ENCODE data around the gene CHCHD2. TPM values are rescaled to one million over a fixed set of nuclear protein-coding genes. Genes with fewer than 3 reads are reported as not detected.

Gene CHCHD2, protein sequence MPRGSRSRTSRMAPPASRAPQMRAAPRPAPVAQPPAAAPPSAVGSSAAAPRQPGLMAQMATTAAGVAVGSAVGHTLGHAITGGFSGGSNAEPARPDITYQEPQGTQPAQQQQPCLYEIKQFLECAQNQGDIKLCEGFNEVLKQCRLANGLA
- 815 and 824 TPM in 2 replicates for total RNA-seq

DNA sequence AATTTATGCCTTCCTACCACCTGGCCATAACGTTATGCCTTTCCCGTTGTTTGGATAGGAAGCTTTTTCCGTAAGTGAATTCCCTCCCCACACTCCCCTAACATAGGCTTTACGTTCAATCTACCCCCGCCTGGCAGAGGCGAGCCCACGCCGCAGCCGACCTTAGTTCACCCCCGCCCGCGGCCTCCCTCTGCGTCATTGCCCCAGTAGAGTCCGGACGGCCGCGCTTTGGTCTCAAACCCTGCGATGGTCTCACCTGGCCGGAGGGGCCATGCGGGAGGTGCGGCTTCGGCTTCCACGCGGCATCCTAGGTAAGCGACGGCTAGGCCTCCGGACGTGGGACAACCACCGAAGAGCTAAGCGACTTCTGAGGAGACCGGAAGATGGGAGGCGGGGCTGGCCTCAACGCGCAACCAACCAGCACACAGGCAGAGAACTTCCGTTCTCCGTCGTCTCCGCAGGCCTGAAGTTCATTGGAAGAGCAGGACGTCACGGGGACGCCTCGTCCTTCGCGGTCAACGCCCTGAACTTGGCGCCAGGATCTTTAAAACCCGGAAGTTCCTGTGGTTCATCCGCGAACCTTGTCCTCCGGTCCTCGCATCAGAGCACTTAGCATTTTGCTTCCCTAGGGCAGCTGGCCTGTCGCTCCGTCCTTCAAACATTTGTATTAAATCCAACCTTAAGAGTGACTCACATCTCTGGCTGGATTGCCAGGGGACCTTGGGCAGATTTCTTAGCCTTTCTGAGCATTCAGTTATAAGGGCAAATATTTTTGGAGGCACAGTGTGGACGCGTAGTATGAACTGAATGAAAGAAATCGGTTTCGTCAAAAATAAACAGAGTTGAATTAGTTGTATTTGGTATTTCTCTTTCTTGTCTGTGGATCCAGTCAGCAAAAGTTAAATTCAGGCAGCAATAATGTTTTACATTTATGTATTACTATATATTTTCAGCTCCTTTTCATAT lies at the start of gene CHCHD2:
TSS of gene CHCHD2 (minus strand) at position 369 of the 966 bp plus-strand sequence. CDS start at position 306, 63 bp downstream.

DNA sequence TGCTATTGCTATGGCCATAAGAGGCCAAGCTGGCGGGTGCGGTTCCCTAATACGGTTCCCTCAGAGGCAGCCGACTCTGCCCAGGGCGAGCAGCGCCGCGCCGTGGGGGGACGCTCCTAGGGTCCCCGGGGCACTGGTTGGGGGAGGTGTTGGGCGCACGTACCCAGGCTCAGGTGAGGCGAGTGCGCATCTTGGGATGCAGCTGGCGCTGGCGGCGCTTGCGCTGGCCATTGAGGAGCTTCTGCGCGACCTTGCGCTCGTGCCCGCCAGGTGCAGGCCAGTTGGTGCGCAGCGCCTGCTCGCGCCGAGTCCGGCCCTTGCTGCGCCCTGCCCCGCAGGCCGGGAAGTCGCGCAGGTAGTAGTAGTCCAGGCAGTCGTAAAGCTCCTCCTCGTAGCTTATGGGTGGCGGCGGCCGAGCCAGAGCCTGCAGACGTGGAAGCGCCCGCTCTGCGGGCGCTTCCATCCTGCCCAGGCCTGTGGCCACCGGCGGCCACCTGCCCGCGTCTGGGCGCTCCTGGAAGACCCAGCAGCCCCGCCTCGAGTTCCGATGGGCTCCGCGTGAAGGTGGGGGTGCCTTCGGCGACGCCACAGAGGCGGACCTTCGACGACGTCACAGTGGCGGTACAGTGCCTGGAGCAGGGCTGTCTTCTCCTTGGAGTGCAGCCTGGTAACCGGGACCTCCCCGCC lies 9.7 kb upstream of the CHCHD2 start, which contains the start of gene NUPR2:
TSS of gene NUPR2 (minus strand) at position 566 of the 687 bp plus-strand sequence. CDS start at position 463, 103 bp downstream.

DNA sequence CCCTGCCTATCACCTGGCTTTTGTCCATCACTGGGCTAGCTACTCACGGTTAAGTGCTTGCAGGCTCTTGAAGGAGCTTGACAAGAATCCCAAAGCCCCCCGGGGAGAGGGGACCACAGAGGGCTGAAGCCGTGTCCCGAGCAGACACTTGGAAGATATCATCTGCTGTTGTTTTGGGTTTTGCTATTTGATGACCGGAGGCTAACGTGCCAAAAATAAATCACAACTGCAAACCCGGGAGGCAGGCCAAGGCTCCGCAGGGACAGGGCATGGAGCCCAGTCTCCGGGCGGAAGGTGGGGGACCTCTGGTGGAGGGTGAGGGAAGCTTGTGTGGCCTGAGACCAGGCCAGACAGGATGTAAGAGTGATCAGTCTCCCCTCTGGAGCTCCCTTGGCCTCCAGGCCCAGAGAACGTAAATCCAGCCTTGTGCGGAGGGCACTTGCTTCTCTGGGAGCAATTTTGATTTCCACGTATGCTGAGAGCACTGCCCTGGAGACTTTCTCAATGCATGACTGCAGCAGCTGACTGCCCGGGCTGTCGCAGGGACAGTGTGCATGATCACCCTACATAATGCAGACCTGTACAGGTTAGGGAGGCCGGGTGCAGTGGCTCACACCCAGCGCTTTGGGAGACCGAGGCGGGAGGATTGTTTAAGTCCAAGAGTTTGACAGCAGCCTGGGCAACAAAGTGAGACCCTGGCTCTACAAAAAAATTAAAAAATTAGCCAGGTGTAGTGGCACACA lies 13.3 kb downstream of the CHCHD2 start, which contains the start of gene PHKG1:
TSS of gene PHKG1 (minus strand) at position 164 of the 743 bp plus-strand sequence. CDS start 4,011 bp downstream, outside the sequence.

DNA sequence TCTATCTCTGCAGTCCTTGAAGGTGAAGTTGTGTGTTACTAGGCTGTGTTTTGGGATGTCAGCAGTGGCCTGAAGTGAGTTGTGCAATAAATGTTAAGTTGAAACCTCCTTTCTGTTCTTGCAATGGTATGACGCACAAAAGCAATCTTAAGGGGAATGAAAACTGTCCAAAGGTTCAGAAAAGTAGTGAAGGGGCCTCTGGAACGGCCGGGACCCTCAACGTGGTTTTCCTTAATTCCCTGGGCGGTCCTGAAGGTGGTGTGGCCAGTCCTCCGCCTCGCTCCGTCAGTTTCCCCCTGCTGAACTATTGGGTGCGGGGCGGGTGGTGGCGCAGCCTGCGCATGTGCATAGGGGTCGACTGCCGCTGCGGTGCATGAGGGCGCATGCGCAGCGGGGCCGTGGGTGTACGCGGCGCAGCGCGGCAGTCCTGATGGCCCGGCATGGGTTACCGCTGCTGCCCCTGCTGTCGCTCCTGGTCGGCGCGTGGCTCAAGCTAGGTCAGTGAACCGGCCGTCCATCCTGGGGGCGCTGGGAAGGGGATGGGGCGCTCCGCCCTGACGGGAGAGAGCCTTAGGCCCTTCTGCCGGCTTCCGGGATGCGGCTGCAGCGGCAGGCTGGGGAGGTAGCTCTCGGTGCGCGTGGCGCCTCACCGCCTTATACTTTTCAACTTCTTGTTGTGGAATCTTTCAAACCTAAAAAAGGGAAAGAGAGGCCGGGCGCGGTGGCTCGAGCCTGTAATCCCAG lies 42.2 kb downstream of the CHCHD2 start, which contains the start of gene SUMF2:
TSS of gene SUMF2 (plus strand) at position 405 of the 744 bp plus-strand sequence. CDS start at position 431, 26 bp downstream.

Other genes with a start within 250 kb of the CHCHD2 start
- not detected in 2 replicates for gene SEPTIN14, start 243.7 kb downstream of the CHCHD2 start, total RNA-seq
- gene ZNF713, start 219.0 kb downstream of the CHCHD2 start, total RNA-seq: 0.67 and 1.5 TPM in 2 replicates
- gene MRPS17, start 154.6 kb downstream of the CHCHD2 start, total RNA-seq: 8.9 and 9.6 TPM in 2 replicates
- gene NIPSNAP2, start 141.9 kb downstream of the CHCHD2 start, total RNA-seq: 54.7 and 62.4 TPM in 2 replicates
- gene PSPH, start 55.0 kb downstream of the CHCHD2 start, total RNA-seq: 101 and 111 TPM in 2 replicates
- 153 and 157 TPM in 2 replicates for gene CCT6A, start 54.7 kb downstream of the CHCHD2 start, total RNA-seq
- 124 and 128 TPM in 2 replicates for gene SUMF2, start 42.2 kb downstream of the CHCHD2 start, total RNA-seq
- gene PHKG1, start 13.5 kb downstream of the CHCHD2 start, total RNA-seq: 0.34 TPM in 1 of 2 replicates, not detected in the other
- gene NUPR2, start 9.9 kb upstream of the CHCHD2 start, total RNA-seq: not detected in 2 replicates

Measured in bronchus fibroblast of lung (primary cell).